ENCODE data around the gene TFAP2A.

The TFAP2A gene

DNA sequence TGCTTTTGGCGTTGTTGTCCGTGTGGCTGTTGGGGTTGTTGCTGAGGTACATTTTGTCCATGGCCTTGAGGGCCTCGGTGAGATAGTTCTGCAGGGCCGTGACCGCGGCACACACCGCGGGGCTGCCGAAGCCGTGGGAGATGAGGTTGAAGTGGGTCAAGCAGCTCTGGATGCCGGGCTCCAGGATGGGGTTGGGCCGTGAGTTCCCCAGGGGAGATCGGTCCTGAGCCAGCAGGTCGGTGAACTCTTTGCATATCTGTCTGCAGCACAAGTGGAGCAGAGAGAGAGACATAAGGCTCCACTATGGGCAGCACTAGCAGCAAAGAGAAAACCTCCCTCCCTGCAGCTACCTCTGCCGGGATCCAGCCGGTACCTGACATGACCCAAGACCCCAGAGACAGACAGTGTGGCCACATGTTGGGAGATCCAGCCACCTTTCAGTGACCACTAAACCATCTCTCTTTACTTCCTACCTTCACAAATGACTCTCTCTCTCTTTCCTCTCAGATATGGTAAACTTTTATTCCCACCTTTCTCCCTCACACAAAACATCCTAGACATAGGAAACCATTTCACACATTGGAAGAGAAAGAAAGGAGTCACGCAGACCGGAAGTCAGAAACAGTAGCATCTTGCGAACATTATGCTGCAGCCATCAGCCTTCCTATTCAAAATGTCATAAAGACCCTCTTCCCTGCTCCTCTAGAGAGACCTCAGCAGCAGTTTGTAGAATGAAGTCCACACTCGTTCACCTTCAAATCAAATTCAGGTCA is 16.2 kb downstream of the TFAP2A start:
- Histone ChIP-seq H3K4me3 (ENCODE audit: low read length in 2 of 2) (no peak overlapping the region), H3K36me3 (replicated peaks in 1 of 2; ENCODE audit: control insufficient read depth in 2 of 2, insufficient read depth in 2 of 2, low read length in 2 of 2) (no peaks in the 10 kb centered on the region), H3K4me2 (ENCODE audit: insufficient read depth, low read length, poor library complexity, severe bottlenecking) (no peak overlapping the region), H2AK5ac (ENCODE audit: low read depth, low read length) (no peak overlapping the region), H2BK15ac (ENCODE audit: low read length) (no peak overlapping the region), H3K9me3 (replicated peaks in 1 of 2; ENCODE audit: control insufficient read depth in 2 of 2, insufficient read depth in 1 of 2, low read depth in 1 of 2, low read length in 2 of 2) (peaks cover 0 to 1% of the 10 kb centered on the region in 2 donors), H4K91ac (ENCODE audit: low read depth, low read length, poor library complexity) (no peak overlapping the region), H2BK12ac (ENCODE audit: low read length) (no peak overlapping the region), H3K27ac (replicated peaks; ENCODE audit: low read length) (no peak overlapping the region), H3K9ac (ENCODE audit: low read depth, low read length, poor library complexity) (no peak overlapping the region), H2BK5ac (ENCODE audit: low read length) (no peak overlapping the region), H3K79me1 (ENCODE audit: low read depth, low read length) (no peaks in the 10 kb centered on the region), H3K23ac (ENCODE audit: low read depth, low read length, poor library complexity) (no peak overlapping the region), H3K4me1 (ENCODE audit: control insufficient read depth in 2 of 2, insufficient read depth in 1 of 2, low read depth in 1 of 2, low read length in 2 of 2) (peaks cover 2% of the 10 kb centered on the region in 2 donors), H3K14ac (ENCODE audit: low read length) (no peak overlapping the region), H3K18ac (ENCODE audit: low read length) (peak overlapping the region; percentile 46), H4K8ac (ENCODE audit: low read depth, low read length) (no peak overlapping the region), H3K4ac (ENCODE audit: low read length) (no peak overlapping the region), H3K27me3 (ENCODE audit: control insufficient read depth in 3 of 3, insufficient read depth in 3 of 3, low read depth in 1 of 3, low read length in 3 of 3) (peaks cover 21 to 94% (median 83%) of the 10 kb centered on the region in 3 experiments), H2AFZ (ENCODE audit: low read length) (peak overlapping the region; percentile 42), H2BK120ac (ENCODE audit: low read depth, low read length) (no peak overlapping the region)
- no CpG with 5 or more reads among the region's 20 CpGs for WGBS, 2 donors (ENCODE audit: extremely low coverage in 2 of 2, insufficient read length in 2 of 2, insufficient replicate concordance in 1 of 2)
- no peak for DNase-seq (ENCODE audit: low spot score)

GRCh38 chr6:10397756-10398445 is 17.0 kb downstream of the TFAP2A start:
- Histone ChIP-seq H4K91ac (ENCODE audit: low read depth, low read length, poor library complexity) (no peak overlapping the region), H3K4me2 (ENCODE audit: insufficient read depth, low read length, poor library complexity, severe bottlenecking) (no peak overlapping the region), H3K9ac (ENCODE audit: low read depth, low read length, poor library complexity) (no peak overlapping the region), H4K8ac (ENCODE audit: low read depth, low read length) (no peak overlapping the region), H3K36me3 (replicated peaks in 1 of 2; ENCODE audit: control insufficient read depth in 2 of 2, insufficient read depth in 2 of 2, low read length in 2 of 2) (no peaks in the 10 kb centered on the region), H3K23ac (ENCODE audit: low read depth, low read length, poor library complexity) (no peak overlapping the region), H3K9me3 (replicated peaks in 1 of 2; ENCODE audit: control insufficient read depth in 2 of 2, insufficient read depth in 1 of 2, low read depth in 1 of 2, low read length in 2 of 2) (peaks cover 0 to 1% of the 10 kb centered on the region in 2 donors), H2BK15ac (ENCODE audit: low read length) (no peak overlapping the region), H3K4ac (ENCODE audit: low read length) (no peak overlapping the region), H3K4me3 (ENCODE audit: low read length in 2 of 2) (no peak overlapping the region), H2BK12ac (ENCODE audit: low read length) (no peak overlapping the region), H3K14ac (ENCODE audit: low read length) (no peak overlapping the region), H2AK5ac (ENCODE audit: low read depth, low read length) (no peak overlapping the region), H3K18ac (ENCODE audit: low read length) (no peak overlapping the region), H3K4me1 (ENCODE audit: control insufficient read depth in 2 of 2, insufficient read depth in 1 of 2, low read depth in 1 of 2, low read length in 2 of 2) (no peaks in the 10 kb centered on the region), H2BK120ac (ENCODE audit: low read depth, low read length) (no peak overlapping the region), H3K27ac (replicated peaks; ENCODE audit: low read length) (no peak overlapping the region), H2BK5ac (ENCODE audit: low read length) (no peak overlapping the region), H3K79me1 (ENCODE audit: low read depth, low read length) (no peaks in the 10 kb centered on the region), H2AFZ (ENCODE audit: low read length) (peak overlapping the region; percentile 53), H3K27me3 (ENCODE audit: control insufficient read depth in 3 of 3, insufficient read depth in 3 of 3, low read depth in 1 of 3, low read length in 3 of 3) (peaks cover 21 to 97% (median 84%) of the 10 kb centered on the region in 3 experiments)
- no peak for DNase-seq (ENCODE audit: low spot score)
- no CpG with 5 or more reads among the region's 28 CpGs for WGBS, 2 donors (ENCODE audit: extremely low coverage in 2 of 2, insufficient read length in 2 of 2, insufficient replicate concordance in 1 of 2)

DNA sequence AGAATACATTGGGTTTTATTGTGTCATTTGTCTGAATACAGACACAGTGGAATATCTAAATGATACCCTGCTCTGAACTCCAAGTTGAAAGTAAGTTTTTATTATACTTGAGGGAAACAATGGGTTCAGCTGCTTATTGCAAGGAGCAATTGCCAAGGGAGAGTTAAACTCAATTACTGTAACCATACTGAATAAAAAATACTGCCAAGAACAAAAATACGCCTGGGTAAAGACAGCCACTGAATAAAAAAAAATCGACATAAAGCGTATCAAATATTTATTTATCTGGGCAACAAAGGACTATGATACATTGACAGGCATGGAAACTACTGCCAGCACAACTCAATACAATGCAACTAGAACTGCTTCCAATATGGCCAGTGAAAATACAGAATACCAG is 18.1 kb downstream of the TFAP2A start:
- Histone ChIP-seq H2BK5ac (ENCODE audit: low read length) (no peak overlapping the region), H3K4ac (ENCODE audit: low read length) (no peak overlapping the region), H3K4me2 (ENCODE audit: insufficient read depth, low read length, poor library complexity, severe bottlenecking) (no peak overlapping the region), H4K91ac (ENCODE audit: low read depth, low read length, poor library complexity) (no peak overlapping the region), H3K9ac (ENCODE audit: low read depth, low read length, poor library complexity) (no peak overlapping the region), H3K79me1 (ENCODE audit: low read depth, low read length) (no peaks in the 10 kb centered on the region), H3K23ac (ENCODE audit: low read depth, low read length, poor library complexity) (no peak overlapping the region), H2BK12ac (ENCODE audit: low read length) (no peak overlapping the region), H2AK5ac (ENCODE audit: low read depth, low read length) (no peak overlapping the region), H3K14ac (ENCODE audit: low read length) (no peak overlapping the region), H3K27ac (replicated peaks; ENCODE audit: low read length) (no peak overlapping the region), H4K8ac (ENCODE audit: low read depth, low read length) (no peak overlapping the region), H3K27me3 (ENCODE audit: control insufficient read depth in 3 of 3, insufficient read depth in 3 of 3, low read depth in 1 of 3, low read length in 3 of 3) (peaks cover 23 to 97% (median 84%) of the 10 kb centered on the region in 3 experiments), H3K9me3 (replicated peaks in 1 of 2; ENCODE audit: control insufficient read depth in 2 of 2, insufficient read depth in 1 of 2, low read depth in 1 of 2, low read length in 2 of 2) (peaks cover 1 to 3% of the 10 kb centered on the region in 2 donors), H3K18ac (ENCODE audit: low read length) (no peak overlapping the region), H2BK15ac (ENCODE audit: low read length) (no peak overlapping the region), H2BK120ac (ENCODE audit: low read depth, low read length) (no peak overlapping the region), H3K4me3 (ENCODE audit: low read length in 2 of 2) (no peak overlapping the region), H3K4me1 (ENCODE audit: control insufficient read depth in 2 of 2, insufficient read depth in 1 of 2, low read depth in 1 of 2, low read length in 2 of 2) (no peaks in the 10 kb centered on the region), H2AFZ (ENCODE audit: low read length) (no peak overlapping the region), H3K36me3 (replicated peaks in 1 of 2; ENCODE audit: control insufficient read depth in 2 of 2, insufficient read depth in 2 of 2, low read length in 2 of 2) (no peaks in the 10 kb centered on the region)
- WGBS, 2 donors (ENCODE audit: extremely low coverage in 2 of 2, insufficient read length in 2 of 2, insufficient replicate concordance in 1 of 2): no CpG with 5 or more reads among the region's 3 CpGs
- no peak for DNase-seq (ENCODE audit: low spot score)

Data from neuronal stem cell (in vitro differentiated cells).